GM18861 (cell line): ENCODE data around the gene IBA57.

ENCODE experiments used
- ATAC-seq: cut with Tn5 transposase; IDR thresholded peaks from one replicate; pipeline ENCODE4 v1.9.1; 2021; ENCODE audit not compliant: unreplicated experiment

IBA57 gene

GRCh38 chr1:228165372-228166169 is at the start of gene IBA57:
Gene IBA57 (plus strand): TSS chr1:228165804. CDS start chr1:228165817, 13 bp downstream.
- peak; percentile 85 for ATAC-seq

- no peak for ATAC-seq
These were observed 48.3 kb upstream of the IBA57 start for GRCh38 chr1:228117335-228117734.

- ATAC-seq, result no peak
These were observed 47.6 kb upstream of the IBA57 start for GRCh38 chr1:228118040-228118439.

- ATAC-seq, result no peak
These were observed 45.3 kb upstream of the IBA57 start for GRCh38 chr1:228120351-228120750.

GRCh38 chr1:228120857-228121489 is 44.6 kb upstream of the IBA57 start:
- ATAC-seq, result no peak

- no peak for ATAC-seq
These were observed 42.6 kb upstream of the IBA57 start for GRCh38 chr1:228122921-228123441.

GRCh38 chr1:228123505-228123904 is 42.1 kb upstream of the IBA57 start:
- ATAC-seq, result no peak

GRCh38 chr1:228125185-228125584 is 40.4 kb upstream of the IBA57 start:
- ATAC-seq, result no peak

GRCh38 chr1:228131766-228132165 is 33.8 kb upstream of the IBA57 start:
- ATAC-seq, result no peak

- ATAC-seq, result no peak
These were observed 31.0 kb upstream of the IBA57 start for GRCh38 chr1:228134591-228134990.

GRCh38 chr1:228136901-228137300 is 28.7 kb upstream of the IBA57 start:
- no peak for ATAC-seq

- ATAC-seq, result no peak
These were observed 26.1 kb upstream of the IBA57 start for GRCh38 chr1:228139406-228139930.

- ATAC-seq, result peak; percentile 86
These were observed 25.5 kb upstream of the IBA57 start, which contains the start of gene GUK1 for GRCh38 chr1:228139931-228140723. Gene GUK1 (plus strand): TSS chr1:228140279. CDS start chr1:228140303, 24 bp downstream.

- no peak for ATAC-seq
These were observed 24.8 kb upstream of the IBA57 start for GRCh38 chr1:228140724-228141225.

- no peak for ATAC-seq
These were observed 24.2 kb upstream of the IBA57 start for GRCh38 chr1:228141226-228142044.

GRCh38 chr1:228142155-228142691 is 23.4 kb upstream of the IBA57 start:
- no peak for ATAC-seq

GRCh38 chr1:228142701-228143136 is 22.9 kb upstream of the IBA57 start:
- ATAC-seq, result no peak

- no peak for ATAC-seq
These were observed 22.0 kb upstream of the IBA57 start for GRCh38 chr1:228143480-228144192.
